Stimulated activated CD4-positive, alpha-beta T cell treated with anti-CD3 and anti-CD28 coated beads, Interleukin-4, amount 100 ng/mL, for 48 hours (primary cell): ENCODE results near the gene SSC5D.

Experiments used
- DNase-seq, 2 donors: peaks; one replicate each; pipeline ENCODE4 v3.0.0-alpha.2; 2020; ENCODE audit warnings: low read depth in 2 of 2

Gene SSC5D

GRCh38 chr19:55554741-55555152, 66.5 kb downstream of the SSC5D start:
- no peak for DNase-seq

- DNase-seq, result no peak
Observed at GRCh38 chr19:55559684-55560083, 71.4 kb downstream of the SSC5D start.

GRCh38 chr19:55563261-55563690, 75.0 kb downstream of the SSC5D start:
- no peak for DNase-seq

- no peak for DNase-seq
Observed at GRCh38 chr19:55566823-55567222, 78.6 kb downstream of the SSC5D start.

GRCh38 chr19:55567708-55568328, 79.6 kb downstream of the SSC5D start:
- DNase-seq, result no peak
